HPDE6-E6E7 (cell line): Measurements from ENCODE around the gene OSBP2.
A peak's percentile ranks its signal among the peaks of the same experiment; 100 is the strongest.
"Not testable (repeated sequence)": the region's sequence is repeated elsewhere in the genome, so short reads cannot be mapped to it uniquely, and the experiment has no call there.

Experiments
- DNase-seq: peaks from one replicate; pipeline ENCODE4 v3.0.0; 2011; ENCODE audit warnings: missing footprints; ENCODE audit errors: extremely low spot score

The OSBP2 gene

DNA sequence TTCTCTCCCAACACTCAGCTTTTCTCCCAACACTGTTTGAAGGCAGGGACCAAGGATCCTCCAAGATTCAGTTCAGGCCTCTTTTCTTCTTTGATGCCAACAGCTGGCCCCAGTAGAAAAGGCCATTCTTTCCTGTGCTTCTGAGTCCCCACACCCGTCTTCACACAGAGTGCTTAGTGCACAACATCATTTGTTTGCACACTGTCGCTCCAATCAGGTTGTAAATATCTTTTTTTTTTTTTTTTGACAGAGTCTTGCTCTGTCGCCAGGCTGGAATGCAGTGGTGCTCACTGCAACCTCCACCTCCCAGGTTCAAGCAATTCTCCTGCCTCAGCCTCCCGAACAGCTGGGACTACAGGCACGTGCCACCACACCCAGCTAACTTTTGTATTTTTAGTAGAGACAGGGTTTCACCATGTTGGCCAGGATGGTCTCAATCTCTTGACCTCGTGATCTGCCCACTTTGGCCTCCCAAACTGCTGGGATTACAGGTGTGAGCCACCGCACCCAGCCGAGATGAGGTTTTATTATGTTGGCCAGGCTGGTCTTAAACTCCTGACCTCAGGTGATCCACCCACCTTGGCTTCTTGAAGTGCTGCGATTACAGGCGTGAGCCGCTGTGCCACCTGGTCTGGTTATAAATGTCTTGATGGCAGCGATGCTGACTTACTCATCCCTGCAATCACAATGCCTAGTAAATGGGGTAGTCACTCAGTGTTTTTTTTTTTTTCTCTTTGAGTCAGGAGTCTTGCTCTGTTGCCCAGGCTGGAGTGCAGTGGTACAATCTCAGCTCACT, 14.6 kb upstream of the OSBP2 start:
- DNase-seq, result not testable (repeated sequence)

DNA sequence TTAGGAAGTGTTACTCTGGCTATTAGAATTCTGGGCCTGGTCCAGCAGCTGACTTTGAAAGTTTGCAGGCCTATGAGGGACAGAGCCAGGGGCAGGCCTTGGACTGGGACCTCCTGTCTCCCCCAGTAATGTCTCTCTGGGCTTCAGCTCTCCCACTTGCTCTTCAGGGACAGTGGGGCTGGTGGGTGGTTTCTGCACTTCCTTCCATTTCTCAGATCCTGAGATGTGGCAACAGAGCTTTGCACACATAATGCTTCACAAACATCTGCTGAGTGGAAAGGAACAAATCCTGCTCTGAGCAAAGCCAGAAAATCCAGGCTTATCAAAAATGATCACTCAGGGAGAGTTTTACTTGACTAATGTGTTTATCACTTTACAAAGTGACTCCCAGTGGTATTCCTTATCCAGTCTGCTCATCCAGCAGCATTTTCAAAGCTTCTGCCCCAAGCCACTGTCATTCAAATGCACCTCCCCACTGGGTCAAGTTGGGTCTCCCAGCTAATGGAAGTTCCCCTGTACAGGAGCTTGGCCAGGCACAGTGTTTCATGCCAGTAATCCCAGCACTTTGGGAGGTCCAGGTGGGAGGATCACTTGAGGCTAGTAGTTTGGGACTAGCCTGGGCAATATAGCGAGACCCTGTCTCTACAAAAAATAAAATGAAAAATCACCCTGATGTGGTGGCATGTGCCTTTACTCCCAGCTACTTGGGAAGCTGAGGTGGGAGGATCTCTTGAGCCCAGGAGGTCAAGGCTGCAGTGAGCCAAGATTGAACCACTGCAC, 13.5 kb upstream of the OSBP2 start:
- no peak for DNase-seq

DNA sequence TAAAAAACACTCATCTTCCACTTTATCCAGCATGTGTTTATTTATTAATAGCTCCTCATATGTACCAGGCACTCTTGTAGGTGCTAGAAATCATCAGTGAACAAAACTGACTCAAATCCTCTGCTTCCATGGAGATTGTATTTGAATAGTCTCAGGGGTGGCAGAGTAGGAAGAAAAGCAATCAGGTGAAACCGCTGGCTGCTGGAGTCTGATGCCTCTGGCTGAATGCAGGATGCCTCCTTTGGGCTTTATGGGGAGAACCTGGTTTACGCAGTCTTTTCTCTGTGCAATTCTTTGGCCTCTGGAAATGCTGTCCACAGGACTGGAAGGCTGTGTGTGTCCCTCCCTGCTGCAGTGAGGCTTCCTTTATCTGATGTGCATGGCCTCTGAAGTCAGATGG, 12.8 kb upstream of the OSBP2 start:
- DNase-seq, result no peak

DNA sequence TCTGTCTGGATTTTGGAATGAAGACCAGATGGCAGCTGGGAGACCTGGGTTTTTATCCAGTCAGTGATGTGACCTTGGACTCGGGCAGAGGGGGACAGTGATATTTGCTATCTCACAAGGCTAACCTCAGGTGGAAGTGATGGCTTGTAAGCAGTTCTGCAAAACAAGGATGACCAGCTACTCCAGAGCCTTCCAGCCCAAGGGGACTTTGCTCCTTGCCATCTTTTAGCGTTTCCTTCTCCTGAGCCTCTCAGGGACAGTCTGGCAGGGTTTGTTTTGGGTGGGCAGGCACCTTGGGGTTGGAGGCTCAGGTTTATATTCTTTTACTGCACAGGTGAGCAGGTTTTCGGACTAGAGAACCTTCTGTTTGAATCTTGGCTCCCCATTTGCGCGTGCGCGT, 9.5 kb upstream of the OSBP2 start:
- no peak for DNase-seq

DNA sequence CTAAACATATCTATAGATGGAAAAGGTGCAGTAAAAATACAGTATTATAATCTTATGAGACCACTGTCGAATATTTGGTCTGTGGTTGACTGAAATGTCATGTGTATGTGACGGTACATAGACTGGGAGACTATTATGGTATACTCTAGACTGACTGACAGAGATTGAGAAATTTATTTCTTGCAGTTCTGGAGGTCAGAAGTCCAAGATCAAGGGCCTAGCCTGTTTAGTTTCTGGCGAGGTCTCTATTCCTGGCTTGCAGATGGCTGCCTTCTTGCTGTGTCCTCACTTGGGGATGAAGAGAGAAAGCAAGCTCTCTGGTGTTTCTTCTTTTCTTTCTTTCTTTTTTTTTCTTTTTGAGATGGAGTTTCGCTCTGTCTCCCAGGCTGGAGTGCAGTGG, 7.3 kb upstream of the OSBP2 start:
- no peak for DNase-seq

DNA sequence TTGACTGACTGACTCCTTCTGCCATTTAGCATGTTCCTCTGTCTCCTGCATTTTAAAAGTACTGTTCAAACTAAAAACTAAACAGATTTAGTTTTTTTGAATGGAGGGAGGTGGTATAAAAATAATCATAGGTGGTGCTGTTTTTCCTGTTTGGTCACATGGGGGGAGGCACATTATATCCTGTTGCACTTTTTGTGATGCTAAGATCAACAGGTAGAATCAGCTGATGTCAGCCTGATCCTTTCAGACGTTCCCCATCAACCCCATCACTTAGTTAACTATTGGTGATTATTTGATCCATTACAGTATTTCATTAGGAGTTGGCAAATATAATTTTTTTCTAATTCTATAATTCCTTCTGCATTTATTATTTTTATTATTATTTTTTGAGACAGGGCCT, 5.1 kb upstream of the OSBP2 start:
- no peak for DNase-seq

DNA sequence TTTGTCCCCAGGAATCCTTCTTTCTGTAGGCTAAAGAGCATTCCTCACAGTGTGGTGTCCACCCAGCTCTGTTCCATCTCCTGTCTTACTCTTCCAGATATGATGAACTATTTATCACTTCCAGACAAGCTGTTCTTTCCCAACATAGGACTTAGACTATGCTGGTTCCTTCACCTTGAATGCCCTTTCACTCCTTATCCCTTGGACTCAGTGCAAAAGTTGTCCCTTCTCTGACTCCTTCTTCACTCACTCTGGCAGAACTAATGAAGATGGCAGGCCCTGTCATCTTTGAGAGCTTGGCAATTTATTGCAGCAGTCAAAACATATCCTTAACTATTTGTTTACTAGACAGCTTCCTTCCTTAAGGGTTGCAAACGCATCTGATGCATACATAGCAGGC, 3.5 kb upstream of the OSBP2 start:
- no peak for DNase-seq

DNA sequence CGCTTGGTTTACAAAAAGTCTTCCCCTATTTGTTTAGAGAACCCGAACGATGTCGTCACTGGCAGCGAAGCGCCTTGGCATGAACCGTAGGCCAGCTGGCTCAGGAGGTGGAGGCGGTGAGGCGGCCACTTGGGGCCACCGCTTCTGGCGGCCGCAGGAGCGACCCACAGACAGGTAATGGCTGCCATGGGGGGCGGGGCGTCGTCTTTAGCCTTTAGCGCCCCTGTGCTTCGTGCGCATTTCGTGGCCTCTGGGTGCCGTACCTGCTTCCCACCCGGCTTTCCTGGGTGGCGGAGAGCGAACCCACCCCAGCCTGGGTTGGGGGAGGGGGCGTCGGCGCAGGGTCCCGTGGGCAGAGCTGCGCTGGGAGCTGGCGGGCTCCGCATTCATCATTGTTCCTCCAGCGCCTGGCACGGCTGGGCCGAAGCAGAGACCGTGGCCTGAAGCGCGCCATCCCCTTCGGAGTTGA, 469 bp upstream of the OSBP2 start:
- peak; percentile 37 for DNase-seq

DNA sequence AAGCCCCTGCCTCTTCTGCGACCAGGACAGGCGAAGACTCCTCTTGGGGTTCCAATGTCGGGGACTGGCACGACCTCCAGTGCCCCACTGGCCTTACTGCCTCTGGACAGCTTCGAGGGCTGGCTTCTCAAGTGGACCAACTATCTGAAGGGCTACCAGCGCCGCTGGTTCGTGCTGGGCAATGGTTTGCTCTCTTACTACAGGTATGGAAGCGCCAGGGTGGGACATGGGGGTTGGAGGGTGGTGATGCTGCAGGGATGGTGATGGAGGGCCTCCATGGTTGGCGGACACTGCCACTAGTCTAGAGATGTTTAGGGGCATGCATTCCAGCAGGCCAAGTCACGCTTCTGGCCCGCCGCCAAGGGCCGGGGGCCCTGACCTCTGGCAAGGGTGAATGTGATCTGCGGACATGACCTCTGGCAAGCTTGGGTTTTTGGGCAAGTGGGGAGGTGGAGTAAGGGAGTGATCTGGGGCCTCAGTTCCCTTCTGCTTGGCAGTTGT, 727 bp downstream of the OSBP2 start:
- DNase-seq, result no peak

DNA sequence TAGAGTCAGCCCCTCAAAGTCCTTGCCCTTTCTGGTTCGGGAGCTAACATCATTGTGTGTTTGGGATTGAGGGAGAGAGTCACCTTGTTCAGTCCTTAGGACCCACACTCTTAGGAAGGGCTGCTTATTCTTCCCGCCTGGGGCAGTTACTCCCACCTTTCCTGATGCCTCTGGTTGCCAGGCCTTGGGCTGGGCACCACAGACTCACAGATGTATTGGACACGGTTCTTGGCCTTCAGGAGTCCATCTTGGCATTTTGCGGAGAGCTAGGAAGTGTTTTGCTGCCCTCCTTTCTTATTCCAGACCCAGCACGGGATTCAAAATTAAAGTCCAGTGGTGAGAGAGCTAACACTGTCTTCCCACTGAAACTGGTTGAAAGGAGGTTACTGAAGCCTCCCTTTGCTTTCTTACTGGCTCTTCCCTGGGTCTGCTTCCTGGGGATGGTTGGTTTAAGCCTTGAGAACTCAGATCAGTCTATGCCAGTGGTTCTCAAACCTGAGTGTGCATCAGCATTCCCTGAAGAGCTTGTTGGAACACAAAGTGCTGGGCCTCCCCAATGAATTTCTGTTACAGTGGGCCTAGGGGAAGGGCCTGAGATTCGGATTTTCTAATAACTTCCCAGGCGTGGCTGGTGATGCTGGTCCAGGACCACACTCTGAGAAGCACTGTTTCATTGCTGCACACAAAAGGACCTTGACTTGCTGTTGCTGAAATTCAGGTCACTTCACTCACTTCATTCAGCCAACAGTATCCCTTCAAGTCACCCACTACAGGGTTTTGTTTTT, 1.4 kb downstream of the OSBP2 start:
- DNase-seq, result no peak

DNA sequence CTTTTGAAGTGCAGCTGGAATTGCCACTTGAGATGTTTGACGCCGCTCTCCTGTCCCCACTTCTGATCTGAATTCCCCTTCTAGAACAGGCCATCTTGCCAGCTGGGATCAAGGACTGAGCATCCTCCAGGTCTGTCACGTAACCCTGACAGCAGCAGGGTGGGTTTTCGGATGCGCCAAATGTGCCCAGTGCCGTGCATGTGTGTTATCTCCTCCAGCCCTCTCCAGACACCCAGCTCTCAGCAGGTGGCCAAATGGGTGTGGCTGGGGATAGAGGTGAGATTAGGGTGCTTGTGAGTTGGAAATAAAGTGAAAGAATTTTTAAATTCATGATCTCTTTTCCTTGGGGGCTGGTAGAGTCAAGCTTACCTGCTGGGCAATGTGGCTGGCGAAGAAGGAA, 3.3 kb downstream of the OSBP2 start:
- DNase-seq, result no peak

DNA sequence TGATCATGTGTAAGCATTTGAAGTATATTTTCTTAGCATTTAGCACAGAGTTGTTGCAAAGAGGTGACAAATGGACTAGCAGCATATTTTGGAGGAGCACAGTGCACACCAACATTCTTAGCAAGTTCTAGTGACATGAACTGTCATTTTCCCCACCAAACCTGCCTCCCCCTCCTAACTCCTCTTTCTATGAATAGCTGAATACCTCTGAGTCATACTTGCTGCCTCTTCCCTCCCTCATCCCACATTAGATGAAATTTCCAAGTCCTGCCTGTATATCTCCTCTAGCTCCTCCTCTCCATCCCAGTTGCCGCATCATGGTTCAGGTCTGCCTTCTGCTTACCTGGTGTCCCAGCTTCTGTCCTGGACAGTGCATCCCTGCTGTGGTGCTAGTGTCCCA, 7.2 kb downstream of the OSBP2 start:
- DNase-seq, result no peak

DNA sequence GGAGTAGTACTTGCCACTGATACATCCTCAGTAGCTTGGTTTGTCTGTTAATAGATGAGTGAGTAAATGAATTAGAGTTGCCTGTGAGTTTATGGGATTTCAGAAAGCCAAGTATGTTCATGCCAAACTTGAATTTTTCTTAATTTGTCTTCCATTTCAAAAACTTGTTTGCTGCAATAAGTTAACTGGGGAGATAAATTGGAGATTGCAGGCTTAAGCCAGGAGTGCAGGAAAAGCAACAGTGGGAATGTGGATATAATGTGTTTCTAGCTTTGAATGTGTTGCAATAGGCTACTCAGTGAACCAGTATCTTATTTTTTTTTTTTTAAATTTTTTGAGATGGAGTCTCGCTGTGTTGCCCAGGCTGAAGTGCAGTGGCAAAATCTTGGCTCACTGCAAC, 8.2 kb downstream of the OSBP2 start:
- DNase-seq, result no peak

DNA sequence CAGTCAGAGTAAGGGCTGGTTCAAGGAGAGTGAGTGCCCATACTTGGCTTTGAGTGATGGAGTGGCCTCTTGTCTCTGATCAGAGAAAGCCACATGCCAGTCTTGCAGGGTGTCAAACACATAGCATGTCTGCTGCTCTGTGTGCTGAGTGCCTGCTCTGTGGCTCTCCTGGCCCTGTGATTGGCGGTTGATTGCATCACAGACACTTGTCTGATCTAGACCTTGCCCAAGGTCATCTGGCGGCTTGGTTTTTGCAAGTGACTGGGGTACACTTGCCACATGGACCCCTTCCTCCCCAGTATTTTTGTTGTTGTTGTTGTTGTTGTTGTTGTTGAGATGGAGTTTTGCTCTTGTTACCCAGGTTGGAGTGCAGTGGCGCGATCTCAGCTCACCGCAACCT, 10.3 kb downstream of the OSBP2 start:
- no peak for DNase-seq

DNA sequence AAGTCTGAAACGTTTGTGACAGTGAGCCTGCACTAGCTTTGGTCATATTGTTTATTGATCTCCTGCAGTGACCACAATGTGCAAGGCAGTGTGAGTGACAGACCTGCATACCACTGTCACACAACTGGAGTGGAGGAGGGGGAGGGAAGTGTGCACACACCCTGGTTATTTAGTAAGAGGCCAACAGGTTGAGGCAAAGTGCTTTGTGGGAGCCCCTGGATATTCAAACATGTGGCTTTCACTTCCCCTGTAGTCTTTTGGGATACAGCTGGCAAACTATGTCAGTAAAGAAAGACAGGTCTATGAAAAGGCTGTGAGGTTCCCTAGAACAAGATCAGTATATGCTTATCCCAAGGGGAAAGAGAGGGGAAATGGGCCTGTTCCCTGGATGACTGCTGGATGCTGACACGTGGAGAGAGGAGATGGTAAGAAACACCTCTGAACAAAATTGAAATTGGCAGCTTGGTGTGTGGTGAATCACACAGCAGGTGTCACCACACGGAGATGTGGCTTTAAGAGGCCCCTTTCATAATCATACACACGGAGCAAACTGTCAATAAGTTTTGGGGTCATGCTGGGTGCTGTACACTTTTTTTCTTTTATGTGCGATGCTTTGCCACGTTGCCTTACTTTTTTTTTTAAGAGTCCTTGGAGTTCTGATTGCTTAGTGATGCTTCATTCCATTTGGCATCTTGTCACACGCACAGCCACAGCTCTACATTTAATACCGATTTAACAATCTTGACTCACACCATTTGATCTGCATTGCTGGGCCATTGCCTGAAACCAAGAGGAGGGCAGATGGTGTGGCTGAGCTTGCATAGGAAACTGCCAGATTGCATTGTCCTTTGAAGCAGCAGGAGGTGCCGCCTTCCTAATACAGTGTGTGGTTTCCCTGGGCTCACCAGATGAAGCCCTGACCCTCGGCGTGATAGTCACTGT, 11.3 kb downstream of the OSBP2 start:
- DNase-seq, result no peak

DNA sequence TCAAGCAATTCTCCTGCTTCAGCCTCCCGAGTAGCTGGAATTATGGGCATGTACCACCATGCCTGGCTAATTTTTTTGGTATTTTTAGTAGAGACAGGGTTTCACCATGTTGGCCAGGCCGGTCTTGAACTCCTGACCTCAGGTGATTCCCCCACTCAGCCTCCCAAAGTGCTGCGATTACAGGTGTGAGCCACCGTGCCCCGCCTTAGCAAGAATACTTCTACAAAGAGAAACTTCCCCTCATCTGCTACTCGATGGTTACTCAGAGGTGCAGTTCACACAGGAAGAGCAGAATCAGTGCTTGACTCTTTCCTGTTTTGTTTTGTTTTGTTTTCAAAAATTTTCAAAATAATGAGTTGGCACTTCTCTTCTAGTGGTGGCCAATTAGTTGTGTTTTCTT, 15.3 kb downstream of the OSBP2 start:
- not testable (repeated sequence) for DNase-seq

DNA sequence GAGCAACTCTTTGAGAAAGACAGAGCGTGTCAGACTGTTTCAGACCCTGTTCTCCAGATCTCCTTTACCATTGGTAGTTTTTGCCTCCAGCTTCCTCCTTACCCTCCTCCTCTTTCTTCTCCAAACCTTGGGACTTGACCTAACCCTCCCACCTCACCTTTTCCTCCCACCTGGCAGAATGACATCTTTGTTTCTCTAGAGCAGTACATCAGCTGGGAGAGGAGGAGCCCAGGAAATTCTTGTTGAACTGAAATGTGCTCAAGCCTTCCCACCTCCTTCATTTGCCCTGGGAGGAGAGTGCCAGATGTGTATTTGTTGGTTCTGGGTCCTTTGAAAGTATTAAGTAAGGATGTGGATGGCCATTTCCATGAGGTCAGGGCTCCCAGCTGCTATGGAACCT, 17.4 kb downstream of the OSBP2 start:
- no peak for DNase-seq

DNA sequence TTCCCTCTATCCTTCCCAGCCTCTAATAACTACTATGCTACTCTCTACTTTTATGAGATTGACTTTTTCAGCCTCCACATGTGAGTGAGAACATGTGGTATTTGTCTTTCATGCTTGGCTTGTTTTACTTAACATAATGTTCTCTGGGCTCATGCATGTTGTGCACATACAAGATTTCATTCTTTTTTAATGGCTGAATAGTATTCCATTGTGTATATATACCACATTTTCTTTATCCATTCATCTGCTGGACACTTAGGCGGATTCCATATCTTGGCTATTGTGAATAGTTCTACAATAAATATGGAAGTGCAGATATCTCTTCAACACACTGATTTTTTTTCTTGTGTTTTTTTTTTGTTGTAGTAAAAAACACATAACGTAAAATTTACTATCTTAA, 19.4 kb downstream of the OSBP2 start:
- no peak for DNase-seq

DNA sequence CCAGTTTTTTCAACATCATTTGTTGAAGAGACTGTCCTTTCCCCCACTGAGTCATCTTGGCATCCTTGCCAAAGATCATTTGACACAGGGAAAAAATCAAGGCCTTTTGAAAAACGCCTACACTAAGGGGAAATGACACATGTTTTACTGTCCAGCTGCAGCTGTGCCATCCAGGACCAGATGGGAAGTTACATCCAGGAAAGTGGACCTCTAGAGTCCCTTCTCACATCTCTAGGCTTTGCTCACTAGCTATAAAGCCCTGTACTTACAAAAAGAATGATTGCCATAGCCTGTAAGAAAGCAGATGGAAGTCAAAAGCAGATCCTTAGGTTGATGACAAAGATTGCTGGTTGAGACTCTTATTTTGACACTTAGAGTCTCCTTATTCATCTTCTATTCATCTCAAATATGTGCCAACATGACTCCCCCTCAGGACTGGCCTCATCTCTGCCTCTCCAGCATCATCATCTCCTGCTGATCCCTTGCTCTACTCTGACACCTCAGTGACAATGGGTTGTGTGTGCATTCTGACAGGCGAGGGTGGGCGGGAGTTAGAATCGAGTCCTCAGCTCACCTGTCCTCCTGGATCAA, 22.8 kb downstream of the OSBP2 start:
- DNase-seq, result no peak

DNA sequence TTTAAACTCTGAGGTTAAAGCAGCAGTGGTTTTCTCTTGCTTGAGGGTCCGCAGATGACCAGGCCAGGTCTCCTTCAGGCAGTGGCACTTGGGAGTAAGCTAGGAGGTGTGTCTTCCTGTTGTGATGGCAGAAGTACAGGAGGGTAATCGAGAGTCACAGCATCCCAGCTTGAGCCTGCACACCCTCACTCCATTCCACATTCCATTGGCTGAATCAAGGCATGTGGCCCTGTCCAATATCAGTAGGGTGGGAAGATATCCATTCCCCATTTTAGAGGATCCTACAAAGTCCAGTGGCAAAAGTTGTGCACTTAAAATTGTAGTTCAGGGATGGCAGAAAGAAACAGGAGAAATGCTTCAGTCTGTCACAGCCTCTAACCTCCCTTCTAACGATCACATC, 23.3 kb downstream of the OSBP2 start:
- DNase-seq, result no peak

DNA sequence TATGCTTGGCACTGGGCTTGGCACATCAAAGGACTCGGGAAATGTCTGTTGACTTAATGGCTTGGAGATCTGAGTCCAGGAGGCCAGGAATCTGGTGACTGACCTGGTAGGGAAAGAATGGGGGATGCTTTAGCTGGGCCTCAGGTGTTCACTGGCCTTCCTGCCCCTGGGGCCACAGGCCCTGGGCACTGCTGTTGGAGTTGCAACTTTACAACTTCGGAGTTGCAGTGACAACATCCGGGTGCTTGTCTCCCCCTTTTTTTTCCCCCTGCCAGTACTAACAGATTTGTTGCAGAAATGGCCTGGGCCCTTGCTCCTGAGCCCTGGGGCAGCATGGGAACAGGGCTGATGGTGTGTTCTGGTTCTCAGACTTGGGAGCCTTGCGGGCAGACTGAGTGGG, 23.8 kb downstream of the OSBP2 start:
- DNase-seq, result no peak
